ENCODE measurements around the gene BRI3.

DNA sequence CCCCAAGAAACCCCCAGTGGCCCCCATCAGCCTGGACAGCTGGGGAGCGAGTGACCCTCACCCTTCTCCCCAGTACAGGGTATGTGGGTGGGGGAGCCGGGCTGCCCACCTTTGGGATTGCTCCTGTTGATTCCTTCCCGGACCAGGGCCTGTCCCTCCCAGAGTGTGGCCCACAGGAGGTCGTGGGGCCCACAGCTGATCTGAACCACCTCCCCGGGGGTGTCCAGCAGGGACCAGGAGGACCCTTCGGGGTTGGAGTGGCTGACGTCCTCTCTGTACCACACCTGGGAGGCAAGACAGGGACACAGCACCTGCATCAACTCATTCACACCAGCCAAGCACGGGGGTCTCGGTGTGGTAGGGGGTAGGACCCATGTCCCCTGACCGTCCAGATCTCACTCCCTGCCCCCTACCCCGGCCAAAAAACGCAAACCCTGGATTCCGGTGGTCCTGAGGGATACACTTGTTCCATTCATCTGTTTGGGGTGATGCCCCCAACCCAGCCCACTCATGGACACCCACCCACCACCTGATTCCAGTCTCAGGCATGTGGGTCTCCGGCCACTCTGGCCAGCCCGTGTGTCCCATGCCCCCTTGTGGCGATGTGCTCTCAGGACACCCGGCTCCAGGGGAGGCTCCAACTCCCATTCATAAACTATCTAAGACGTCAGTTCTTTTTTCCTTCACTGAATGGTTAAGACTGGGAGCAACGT lies 40.4 kb upstream of the BRI3 start:
- TF ChIP-seq, protein P1, sequence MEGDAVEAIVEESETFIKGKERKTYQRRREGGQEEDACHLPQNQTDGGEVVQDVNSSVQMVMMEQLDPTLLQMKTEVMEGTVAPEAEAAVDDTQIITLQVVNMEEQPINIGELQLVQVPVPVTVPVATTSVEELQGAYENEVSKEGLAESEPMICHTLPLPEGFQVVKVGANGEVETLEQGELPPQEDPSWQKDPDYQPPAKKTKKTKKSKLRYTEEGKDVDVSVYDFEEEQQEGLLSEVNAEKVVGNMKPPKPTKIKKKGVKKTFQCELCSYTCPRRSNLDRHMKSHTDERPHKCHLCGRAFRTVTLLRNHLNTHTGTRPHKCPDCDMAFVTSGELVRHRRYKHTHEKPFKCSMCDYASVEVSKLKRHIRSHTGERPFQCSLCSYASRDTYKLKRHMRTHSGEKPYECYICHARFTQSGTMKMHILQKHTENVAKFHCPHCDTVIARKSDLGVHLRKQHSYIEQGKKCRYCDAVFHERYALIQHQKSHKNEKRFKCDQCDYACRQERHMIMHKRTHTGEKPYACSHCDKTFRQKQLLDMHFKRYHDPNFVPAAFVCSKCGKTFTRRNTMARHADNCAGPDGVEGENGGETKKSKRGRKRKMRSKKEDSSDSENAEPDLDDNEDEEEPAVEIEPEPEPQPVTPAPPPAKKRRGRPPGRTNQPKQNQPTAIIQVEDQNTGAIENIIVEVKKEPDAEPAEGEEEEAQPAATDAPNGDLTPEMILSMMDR (optimal IDR thresholded peaks at IDR 0.05 in 1 of 3, IDR thresholded peaks at IDR 0.05 in 1 of 3, conservative IDR thresholded peaks at IDR 0.05 in 1 of 3; ENCODE audit: extremely low read depth in 1 of 3, insufficient read depth in 2 of 3, low read length in 3 of 3), result peak; percentile 56 to 75 (median 73)
- no peak for TF ChIP-seq EZH2 (IDR thresholded peaks at IDR 0.05; ENCODE audit: low read length)
